Measurements from ENCODE around the gene MAP2.
"Not testable (repeated sequence)": the region's sequence is repeated elsewhere in the genome, so short reads cannot be mapped to it uniquely, and the experiment has no call there.

Gene MAP2

GRCh38 chr2:209472112-209472832, 48.4 kb downstream of the MAP2 start:
- DNase-seq (ENCODE audit: low spot score) = no peak
- no peak for FAIRE-seq

- DNase-seq (ENCODE audit: low spot score) (no peak), FAIRE-seq (no peak)
Measured at GRCh38 chr2:209472871-209473270, 49.0 kb downstream of the MAP2 start.

GRCh38 chr2:209473930-209474419, 50.1 kb downstream of the MAP2 start:
- no peak for FAIRE-seq
- DNase-seq (ENCODE audit: low spot score) = peak; percentile 54

DNA sequence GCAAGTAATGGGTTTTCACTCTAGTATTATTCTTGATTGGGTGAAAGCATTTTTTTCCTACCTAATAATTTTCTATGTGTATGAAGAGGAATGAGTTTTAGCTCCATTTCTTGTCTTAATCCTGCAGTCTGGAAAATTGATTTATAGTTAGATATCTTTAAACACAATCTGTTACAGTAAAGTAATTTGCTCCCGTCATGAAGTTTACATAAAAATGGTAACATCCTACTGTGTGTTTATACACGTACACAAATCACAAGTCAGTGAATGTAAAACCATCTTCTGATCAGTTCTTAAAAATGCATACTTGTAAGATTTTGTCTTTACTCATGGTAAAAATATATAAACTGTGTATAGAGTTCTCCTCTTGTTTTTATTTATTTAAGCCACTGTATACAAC, 51.1 kb downstream of the MAP2 start:
- DNase-seq (ENCODE audit: low spot score) (no peak), FAIRE-seq (no peak)

DNA sequence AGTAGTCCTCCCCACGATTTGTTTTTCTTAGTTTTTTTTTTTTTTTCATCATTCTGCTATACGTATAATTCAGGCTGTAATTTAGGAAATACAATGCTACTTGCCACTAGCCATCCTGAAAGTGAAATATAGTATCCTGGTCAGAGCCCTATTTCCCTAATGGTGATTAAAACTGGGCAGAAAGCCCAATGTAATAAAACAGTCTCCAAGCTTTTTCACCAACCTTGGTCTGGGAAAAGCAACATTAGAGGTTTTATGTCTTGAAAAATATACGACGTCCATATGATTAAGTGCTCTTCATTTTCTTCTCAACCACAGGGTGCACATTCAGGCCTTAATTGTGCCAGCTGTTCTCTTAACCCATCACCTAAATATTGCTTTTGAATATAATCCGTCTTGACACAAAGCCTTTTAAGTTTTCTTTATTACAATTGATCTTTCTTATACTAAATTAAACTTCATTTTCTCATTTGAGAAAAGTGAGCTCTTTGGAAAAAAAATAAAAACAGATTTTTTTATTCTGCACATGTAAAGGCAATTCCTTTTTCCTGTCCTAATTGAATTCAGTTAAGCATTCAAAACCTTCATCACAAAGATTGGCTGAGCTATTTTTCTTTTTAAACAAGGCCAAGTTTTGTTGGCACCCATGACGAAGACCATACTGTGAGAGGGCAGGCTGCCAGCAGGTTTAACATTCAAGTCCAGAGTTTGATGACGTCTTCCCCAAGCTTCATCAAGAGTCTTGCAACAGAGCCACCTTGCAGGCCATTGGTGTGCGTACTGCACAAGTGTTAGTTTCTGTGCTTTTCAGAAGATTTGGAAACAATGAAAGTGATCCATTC, 52.7 kb downstream of the MAP2 start:
- DNase-seq (ENCODE audit: low spot score) = no peak
- no peak for FAIRE-seq

- FAIRE-seq; DNase-seq (ENCODE audit: low spot score): not testable (repeated sequence)
Measured at GRCh38 chr2:209492296-209492695, 68.4 kb downstream of the MAP2 start.

- not testable (repeated sequence) for FAIRE-seq; DNase-seq (ENCODE audit: low spot score)
Measured at GRCh38 chr2:209495068-209495620, 71.3 kb downstream of the MAP2 start.

DNA sequence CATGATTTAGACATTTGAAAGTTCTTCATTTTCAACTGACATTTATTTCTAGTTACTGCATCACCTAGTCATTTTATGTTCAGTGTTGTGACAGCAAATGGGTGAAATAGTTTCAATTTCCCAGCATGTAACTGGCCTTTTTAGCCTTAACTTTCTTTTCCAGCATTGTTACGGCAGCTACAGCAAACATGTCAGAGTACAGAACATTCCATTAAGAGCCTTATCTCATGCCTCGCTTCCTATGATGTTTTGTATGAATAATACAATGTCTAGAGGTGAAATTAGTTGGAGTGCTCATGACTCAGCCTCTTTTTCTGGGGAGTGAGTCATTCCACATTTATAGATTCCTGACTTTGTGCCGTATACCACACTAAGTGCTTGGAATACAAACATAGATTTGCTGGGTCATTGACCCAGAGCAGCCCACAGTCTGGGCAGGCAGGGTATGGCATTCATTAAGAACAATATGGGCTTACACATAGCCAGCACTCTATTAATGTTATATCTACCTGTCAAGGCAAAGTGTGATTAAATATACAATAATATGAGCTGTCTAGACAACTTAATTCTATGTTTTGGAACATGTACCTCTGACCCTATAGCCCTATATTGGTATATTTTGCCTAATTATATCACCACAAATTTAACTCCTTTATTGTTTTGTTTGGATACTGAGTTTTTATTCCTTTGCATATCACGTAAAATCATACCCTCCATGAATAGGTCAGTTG, 72.2 kb downstream of the MAP2 start:
- DNase-seq (ENCODE audit: low spot score) (peak; percentile 84), FAIRE-seq (peak; percentile 69)

DNA sequence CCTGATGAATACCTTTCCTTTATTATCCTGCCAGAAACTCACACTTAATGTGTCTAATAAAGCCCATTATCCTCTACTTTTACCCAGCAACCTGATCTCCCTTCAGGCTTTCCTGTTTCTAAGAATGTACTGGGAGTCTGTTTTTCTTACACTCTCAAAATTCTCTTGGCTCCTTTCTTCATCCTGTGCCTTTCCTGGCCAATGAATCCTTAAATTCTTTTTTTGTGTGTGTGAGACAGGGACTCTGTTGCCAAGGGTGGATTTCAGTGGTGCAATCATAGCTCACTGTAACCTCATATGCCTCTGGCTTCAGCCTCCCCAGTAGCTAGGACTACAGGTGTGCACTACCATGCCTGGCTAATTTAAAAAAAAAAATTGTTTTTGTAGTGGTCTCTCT, 72.7 kb downstream of the MAP2 start:
- peak; percentile 12 for DNase-seq (ENCODE audit: low spot score)
- FAIRE-seq = no peak

DNA sequence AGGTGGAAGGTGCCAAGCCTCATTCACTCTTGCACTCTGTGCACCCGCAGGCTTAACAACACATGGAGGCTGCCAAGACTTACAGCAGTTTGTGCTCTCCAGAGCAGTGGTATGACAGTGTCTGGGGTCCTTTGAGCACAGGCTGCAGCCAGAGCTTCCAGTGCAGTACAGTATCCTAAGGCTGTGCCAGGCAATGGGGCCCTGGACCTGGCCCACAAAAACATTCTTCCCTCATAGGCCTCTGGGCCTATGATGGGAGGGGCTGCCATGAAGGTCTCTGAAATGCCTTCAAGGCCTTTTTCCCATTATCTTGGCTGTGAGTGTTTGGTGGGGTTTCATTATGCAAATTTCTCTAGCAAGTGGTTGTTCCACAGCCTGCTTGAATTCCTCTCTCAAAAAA, 74.8 kb downstream of the MAP2 start:
- FAIRE-seq (no peak), DNase-seq (ENCODE audit: low spot score) (no peak)

- FAIRE-seq (no peak), DNase-seq (ENCODE audit: low spot score) (no peak)
Measured at GRCh38 chr2:209499069-209499468, 75.2 kb downstream of the MAP2 start.

DNA sequence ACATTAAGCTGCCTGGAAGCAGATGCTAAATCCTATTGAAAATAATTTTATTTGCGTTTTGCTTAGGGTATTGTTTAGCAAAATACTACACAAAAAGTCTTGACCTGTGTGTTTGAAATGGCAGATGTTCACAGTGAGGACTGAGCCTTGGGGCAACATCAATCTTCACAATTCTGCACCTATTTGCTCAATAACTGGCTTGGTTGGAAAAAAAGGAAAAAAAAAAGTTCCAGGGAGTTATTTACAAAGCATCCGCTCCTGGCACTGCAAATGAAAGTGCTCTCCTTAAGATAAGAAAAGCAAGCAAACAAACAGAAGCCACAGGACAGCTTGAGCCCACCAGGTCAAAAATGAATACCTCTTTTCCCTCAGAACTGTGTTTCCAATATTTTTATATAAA, 77.7 kb downstream of the MAP2 start:
- DNase-seq (ENCODE audit: low spot score) (no peak), FAIRE-seq (no peak)

DNA sequence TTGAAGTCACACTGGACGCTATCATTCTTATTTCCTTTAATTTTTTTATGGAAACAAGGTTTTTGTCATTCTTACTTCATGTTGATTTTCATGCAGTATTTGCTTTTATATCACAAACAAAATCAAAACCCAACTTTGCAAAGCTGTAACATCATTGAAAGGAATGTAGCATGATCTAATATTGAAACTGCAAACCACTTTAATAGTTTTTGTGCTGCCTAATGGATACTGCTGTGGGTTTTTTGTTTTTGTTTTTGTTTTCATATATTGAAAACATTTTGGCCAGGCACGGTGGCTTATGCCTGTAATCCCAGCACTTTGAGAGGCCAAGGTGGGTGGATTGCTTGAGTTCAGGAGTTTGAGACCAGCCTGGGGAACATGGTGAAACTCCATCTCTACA, 81.6 kb downstream of the MAP2 start:
- no peak for FAIRE-seq
- no peak for DNase-seq (ENCODE audit: low spot score)

- no peak for DNase-seq (ENCODE audit: low spot score)
- no peak for FAIRE-seq
Measured at GRCh38 chr2:209508255-209508654, 84.4 kb downstream of the MAP2 start.

DNA sequence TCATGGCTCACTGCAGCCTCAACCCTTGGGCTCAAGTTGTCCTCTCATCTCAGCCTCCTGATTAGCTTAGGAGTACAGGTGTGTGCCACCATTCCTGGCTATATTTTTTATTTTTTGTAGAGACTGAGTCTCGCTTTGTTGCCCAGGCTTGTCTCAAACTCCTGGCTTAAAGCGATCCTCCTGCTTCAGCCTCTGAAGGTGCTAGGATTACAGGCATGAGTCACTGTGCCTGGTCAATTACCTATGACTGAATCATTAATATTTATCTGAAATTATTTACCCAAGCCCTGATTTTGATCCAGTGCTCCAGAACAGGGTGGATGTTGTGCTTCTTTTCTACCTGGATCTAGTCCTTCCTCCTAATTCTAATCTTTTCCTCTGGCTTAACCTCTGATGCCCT, 87.8 kb downstream of the MAP2 start:
- no peak for DNase-seq (ENCODE audit: low spot score)
- FAIRE-seq = no peak

DNA sequence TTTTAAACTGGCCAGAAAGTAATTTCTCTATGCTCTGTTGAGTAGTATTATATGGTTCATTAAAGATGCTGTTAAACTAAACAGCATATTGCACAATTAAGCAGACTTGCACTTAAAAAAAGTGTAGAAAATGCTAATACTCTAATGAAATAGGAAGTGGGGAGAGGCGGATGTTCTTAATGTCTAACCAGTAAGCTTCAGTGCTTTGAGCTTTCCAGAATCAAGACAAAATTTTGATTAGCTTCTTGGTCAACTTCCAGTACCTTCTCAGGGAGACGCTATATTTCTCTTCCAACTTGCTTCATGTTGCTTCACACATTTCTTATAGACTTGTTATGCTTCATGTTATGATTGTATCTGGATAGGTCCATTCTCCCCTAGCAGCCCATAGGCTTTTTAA, 89.1 kb downstream of the MAP2 start:
- DNase-seq (ENCODE audit: low spot score) = no peak
- no peak for FAIRE-seq

GRCh38 chr2:209517436-209517835, 93.6 kb downstream of the MAP2 start:
- DNase-seq (ENCODE audit: low spot score) = no peak
- no peak for FAIRE-seq

GRCh38 chr2:209519271-209519670, 95.4 kb downstream of the MAP2 start:
- DNase-seq (ENCODE audit: low spot score) (no peak), FAIRE-seq (no peak)

DNA sequence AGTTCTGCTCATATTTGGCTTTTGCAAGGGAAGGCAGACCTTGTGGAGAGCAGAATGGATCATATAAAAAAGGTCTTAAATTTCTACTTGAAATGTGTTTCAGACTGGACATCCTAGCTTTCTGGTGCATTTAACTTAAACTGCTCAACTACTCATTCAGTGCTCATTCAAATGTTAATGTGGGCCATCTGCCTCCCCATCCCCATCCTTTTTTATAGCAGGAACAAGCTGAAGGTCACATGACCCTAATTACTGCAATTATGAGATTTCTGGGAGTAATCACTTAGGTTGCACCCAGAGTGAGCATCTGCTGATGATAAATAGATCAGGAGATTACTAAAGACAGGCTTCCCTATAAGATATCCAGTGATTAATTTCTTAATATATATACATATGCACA, 96.1 kb downstream of the MAP2 start:
- DNase-seq (ENCODE audit: low spot score) = no peak
- no peak for FAIRE-seq

- FAIRE-seq (no peak), DNase-seq (ENCODE audit: low spot score) (no peak)
Measured at GRCh38 chr2:209523041-209523740, 99.3 kb downstream of the MAP2 start.

DNA sequence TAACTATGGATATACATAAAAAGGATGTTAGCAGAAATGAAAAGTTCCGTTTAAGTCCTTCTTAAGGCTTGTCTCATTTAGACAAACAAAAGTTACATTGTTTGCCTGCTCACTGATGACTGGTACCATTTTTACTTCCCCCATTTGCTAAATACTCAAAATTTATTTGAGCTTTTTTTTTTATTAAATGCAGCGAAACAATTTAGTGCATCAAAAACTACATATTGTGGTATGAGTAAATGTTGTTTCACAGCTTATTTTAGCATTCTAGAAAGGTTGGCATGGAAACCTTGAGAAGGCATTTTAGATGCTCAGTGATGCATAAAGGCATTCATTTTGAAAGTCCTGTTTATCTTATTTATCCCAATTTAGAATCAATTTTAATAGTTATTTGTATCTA, 100.0 kb downstream of the MAP2 start:
- FAIRE-seq = no peak
- DNase-seq (ENCODE audit: low spot score) = no peak
